DMS153 (cell line): ENCODE results near the gene CHRNA7.

ENCODE experiments used
- DNase-seq: peaks from one replicate; lab custom pipeline; 2025; lab: John Stamatoyannopoulos, UW

The CHRNA7 gene

DNA sequence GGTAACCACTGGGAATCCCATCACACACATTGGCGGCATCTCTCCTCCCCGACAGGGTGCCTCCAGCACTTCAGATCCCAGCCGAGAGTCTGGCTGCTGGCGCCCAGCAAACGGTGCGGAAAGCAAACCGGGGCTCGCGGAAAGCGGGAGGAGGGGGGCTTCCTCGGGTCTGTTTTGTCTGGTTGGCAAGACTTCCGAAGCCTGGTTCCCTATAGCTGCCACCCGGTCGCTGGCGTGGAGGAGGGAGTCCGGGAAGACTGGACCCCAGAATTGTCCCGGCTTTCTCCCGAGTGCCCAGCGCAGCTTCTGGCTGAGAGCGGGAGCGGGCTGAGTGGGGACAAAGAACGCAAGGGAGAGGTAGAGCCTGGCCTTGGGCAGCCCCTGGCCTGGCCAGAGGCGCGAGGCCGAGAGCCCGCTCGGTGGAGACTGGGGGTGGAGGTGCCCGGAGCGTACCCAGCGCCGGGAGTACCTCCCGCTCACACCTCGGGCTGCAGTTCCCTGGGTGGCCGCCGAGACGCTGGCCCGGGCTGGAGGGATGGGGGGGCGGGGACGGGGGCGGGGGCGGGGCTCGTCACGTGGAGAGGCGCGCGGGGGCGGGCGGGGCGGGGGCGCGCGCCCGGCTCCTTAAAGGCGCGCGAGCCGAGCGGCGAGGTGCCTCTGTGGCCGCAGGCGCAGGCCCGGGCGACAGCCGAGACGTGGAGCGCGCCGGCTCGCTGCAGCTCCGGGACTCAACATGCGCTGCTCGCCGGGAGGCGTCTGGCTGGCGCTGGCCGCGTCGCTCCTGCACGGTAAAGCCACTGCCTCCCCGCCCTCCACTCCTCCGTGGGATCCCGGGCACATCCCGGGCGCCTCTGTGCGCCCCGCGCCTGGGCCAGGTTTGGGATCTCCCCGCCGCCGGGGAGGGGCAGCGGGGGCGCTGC is at the start of gene CHRNA7:
TSS of gene CHRNA7 (plus strand) at position 654 of the 920 bp plus-strand sequence. CDS start at position 734, 80 bp downstream.
- peak; percentile 24 for DNase-seq

DNA sequence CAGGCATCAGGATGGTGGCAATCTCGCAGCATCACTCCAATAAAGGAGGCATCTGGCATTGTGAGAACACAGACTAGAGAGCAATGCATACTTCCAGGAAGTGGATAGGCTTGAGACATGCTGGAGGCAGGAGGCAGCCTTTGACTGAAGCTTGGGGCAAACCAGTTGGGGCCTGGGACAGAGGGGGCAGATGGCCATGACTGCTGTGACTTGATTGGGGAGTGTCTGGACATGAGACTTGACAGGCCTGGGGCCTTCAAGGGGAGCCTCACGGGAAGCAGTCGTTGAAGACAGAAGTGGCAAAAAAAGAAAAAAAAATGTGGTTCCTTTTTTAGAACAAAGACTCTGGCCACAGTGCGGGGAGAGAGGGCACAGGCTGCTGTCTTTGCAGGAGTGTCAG is 44.7 kb upstream of the CHRNA7 start:
- no peak for DNase-seq

DNA sequence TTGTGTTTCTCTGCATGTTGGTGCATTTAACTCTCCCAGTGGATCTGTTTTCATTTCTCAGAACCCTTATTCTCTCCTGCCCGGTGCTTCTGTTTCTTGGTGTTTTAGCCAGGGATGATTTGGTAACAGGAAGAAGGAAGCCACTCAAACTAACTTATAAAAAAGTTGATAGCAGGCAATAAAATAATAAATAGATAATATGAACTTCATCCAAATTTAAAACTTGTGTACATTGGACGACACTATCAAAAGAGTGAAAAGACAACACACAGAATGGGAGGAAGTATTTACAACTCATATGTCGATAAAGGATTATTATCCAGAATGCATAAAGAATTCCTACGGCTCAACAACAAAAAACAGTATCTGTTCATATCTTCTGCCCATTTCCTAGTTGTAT is 37.3 kb upstream of the CHRNA7 start:
- DNase-seq = no peak

DNA sequence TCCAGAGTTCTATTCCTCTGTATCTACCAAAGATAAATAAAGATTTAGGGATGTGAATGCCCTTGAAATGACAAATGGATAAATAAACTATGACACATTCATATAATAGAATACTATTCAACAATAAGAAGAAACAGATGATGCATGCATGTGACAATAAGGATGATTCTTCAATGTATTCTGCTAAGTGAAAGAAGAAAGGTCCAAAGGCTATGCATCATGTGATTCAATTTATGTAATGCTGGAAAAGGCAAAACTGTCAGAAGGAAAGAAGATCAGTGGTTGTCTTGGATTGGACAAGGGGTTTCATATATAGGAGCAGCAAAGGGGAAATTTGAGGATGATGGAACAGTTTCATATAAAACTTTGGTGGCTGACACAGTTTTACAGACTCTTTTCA is 32.6 kb upstream of the CHRNA7 start:
- DNase-seq = no peak

DNA sequence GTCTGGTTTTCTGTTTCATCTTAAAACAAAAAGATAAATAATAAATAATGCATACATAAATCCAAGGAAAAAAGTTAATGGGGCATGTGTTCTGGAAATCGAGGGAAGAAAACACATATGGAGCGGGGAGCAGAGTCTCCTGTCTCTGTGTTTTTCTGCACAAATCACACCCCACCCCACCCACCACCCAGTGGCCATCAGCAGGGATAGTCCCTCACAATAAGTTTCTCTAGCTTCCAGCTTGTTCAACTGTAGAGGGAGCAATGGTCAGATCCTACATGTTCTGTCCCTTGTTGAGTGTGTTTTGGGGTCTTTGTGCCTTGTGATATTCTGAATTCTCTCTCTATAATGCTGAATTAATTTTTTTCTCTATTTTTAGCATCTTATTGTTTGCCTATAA is 26.8 kb upstream of the CHRNA7 start:
- no peak for DNase-seq

DNA sequence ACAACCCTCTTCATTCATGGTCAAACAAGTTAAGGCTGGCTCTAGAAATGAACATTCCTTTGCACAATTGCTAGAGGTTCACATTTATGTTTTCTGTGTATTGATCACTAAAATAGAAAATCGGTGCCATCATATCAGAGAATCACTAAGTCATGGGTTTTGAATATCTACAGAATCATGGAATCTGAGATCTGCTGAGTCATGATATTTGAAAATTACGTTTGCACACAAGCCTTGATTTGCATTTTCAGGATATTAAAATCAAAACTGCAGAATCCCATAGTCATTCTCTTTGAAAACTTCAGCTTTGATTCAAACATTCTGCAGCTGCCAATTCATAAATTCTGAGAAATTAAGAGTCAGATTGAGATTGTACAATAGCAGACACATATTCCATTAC is 26.1 kb upstream of the CHRNA7 start:
- no peak for DNase-seq

DNA sequence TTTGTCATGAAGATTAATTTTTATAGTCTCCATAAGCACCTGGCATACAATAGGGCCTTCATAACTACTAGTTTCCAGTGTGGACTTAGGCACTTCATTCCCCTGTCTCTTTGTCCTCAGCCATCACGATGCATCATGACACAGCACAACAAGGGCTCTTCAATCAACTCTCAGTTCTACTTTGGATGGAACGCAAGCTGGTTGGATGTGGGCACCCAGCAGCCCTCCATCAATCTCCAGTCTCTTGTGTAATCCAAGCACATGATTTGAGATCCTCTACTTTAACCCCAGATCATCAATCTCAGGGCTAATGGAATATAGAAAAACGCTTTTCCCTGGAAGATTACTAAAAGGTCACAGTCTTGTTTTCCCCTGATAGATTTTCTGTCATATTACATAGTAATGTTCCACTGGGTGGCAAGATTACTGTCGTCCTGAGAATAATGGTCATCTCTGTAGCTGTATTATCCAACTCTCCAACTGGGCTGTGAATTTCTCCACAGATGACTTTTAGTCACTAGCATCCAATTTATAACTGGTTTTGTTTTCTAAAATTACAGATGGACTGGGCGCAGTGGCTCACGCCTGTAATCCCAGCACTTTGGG is 22.9 kb upstream of the CHRNA7 start:
- no peak for DNase-seq

DNA sequence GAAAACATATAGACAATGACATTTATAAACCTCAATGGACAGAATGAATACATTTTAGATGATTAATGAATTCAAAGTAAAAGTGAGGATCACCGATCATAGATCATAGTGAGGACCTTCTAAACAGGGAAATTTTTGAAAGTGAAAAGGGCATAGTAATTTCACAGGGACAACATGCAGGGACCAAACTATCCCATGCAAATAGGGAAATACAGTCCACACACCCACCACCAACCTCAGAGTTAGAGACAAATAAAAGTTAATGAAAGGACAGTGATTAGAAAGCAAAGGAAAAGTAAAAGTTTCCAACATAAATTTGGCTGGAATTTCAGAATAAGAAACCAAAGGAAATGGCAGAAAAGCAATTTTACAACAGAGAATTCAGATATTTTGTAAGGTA is 15.4 kb upstream of the CHRNA7 start:
- no peak for DNase-seq

DNA sequence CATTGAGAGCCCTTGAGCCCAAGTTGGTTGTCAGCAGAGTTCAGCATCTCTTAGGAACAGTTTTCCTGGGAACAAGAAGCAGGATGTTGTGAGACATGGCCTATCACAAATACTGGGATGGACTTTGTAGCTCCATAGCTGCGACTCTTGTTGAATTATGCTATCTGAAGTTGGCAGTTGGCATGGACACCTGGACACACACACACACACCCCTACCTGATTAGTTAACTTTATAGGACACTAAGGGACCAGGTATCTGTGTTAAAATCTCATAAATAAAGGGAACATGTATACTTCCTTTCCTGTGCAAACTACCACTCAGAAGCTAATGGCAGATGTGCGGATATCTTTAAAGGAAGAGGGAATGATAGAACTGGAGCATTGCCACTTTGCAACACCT is 10.2 kb upstream of the CHRNA7 start:
- no peak for DNase-seq

DNA sequence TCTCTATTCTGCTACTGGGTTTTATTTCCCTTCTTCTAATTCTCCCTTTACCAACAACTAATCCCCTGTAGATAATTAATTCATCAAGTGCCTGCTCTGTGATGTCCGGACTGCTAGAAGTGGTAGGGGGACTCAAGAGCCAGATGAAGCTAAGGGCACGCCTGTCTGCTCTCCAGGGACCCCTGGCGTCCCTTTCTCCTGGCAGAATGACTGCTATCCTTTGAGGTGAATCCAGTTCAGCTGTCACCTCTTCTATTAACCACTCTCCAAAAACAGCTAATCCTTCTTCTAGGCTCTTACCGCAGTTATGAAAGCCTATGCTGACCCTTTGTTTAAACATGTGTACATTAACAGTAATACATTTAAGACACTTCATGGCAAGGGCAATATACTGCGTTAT is 1.4 kb upstream of the CHRNA7 start:
- no peak for DNase-seq

DNA sequence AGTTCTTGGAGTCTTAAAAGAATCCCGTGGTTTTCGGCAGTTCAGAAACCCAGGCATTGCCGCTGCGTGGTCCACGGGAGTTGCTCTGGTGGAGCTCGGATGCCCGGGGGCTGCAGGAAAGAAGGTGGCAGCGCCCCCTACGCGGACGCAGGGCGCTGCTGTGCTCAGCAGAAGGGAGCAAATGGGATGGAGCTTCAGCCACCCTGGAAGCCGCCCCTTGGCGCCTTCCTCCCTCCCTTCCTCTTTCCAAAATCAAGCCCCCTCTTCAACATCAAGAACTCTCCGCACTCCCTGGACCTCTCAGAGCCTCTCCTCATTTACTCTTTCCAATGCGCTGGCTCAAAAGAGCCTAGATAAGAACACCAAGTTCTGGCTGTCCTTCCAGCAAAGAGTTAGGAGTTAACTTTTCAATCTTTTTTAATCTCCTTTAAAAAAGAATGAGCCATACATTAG is 880 bp upstream of the CHRNA7 start:
- DNase-seq = no peak

DNA sequence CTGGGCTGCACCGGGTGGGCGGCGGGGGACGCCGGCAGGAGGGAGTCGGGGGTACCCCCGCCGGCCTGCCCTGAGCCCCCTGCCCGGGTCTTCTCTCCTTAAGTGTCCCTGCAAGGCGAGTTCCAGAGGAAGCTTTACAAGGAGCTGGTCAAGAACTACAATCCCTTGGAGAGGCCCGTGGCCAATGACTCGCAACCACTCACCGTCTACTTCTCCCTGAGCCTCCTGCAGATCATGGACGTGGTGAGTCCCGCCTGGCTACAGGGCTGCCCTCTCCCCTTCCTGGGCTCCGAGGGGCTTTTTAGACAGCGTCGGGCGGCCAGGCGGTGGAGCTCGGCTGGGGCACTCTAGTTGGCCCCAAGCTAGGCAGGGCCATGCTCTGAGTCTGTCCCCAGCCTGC is 480 bp downstream of the CHRNA7 start:
- DNase-seq = no peak

DNA sequence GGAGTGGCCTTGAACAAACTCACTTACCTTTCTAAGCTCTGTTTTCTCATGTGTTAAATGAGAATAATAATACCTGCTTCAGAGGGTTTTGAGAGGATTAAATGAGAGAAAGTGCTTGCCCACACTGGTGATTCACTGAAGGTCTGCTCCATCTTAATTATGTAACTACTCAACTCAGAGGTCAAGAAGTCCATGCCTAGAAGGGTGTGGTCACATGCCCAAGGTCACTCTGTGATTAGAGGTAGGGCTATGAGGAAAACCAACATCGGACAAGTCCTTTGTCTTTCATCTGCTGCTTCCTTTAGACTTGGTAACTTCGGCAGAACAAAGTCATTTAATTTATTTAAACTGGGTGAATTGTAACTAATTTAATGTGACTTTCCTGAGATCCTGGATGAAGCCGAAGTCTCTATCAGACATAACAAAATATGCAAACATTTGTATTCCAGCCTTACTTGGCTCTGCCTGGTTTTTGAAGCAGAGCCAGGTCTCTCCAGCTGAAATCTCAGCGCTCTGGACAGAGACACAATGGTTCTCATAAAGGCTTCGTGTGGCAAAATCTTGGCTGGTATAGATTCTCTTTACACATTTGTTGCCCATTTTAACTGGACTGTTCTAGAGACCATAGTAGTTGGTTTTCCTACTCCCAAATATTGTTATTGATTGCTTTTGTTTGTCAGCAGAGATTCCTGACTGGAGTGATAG is 3.0 kb downstream of the CHRNA7 start:
- no peak for DNase-seq

DNA sequence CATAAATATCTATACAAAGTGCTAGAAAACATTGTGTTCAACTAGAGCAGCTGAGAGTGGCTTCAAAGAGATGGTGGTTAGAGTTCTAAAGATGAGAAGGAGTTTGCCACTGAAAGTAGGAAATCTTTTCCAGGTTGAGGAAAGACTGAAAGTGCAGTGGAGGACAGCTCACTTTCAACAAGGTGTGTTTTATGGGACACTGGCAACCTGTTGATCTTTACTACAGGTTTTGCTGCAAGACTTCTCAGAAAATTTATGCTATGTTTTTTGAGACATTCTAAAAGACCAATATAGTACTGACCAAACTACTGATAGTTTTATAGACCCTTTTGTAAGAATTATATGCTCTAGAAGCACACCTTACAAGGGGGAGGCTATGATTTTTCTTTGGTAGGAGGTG is 3.8 kb downstream of the CHRNA7 start:
- DNase-seq = no peak

DNA sequence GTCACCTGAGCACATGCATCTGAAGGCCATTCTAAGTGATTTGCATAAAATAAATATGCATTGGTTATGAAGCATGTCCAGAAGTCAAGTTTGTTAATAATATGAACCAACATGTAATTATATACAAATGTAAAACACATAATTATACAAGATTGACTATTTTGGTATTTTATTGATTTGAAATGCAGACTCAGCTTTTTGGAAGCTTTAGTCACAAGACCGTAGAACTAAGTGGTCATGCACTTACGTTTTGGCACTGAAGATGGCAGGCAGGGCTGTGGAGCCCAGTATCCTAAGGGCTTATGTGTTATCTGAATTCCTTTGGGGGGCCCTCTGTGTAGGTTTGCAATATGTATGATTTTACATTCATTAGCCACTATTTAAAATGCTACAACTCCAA is 5.0 kb downstream of the CHRNA7 start:
- no peak for DNase-seq

DNA sequence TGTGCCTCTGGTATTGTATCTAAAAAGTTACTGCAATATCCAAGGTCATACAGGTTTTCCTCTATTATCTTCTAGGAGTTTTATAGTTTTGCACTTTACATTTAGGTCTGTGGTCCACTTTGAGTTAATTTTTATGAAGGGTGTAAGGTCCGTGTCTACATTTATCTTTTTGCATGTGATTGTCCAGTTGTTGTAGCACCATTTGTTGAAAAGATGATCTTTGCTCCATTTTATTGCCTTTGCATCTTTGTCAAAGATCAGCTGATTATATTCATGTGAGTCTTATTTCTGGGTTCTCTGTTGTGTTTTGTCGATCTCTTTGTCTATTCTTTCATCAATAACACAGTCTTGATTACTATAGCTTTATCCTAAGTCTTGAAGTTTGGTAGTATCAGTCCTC is 6.7 kb downstream of the CHRNA7 start:
- no peak for DNase-seq

DNA sequence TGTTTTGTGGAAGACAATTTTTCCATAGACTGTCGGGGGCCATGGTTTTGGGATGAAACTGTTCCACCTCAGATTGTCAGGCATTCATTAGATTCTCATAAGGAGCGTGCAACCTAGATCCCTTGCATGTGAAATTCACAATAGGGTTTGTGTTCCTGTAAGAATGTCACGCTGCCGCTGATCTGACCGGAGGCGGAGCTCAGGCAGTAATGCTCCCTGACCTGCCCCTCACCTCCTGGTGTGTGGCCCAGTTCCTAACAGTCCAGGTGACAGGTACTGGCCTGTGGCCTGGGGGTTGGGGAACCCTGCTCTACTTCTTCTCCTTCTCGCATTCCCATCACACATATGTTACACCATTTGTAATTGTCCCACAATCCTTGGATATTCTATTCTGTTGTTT is 11.0 kb downstream of the CHRNA7 start:
- no peak for DNase-seq

DNA sequence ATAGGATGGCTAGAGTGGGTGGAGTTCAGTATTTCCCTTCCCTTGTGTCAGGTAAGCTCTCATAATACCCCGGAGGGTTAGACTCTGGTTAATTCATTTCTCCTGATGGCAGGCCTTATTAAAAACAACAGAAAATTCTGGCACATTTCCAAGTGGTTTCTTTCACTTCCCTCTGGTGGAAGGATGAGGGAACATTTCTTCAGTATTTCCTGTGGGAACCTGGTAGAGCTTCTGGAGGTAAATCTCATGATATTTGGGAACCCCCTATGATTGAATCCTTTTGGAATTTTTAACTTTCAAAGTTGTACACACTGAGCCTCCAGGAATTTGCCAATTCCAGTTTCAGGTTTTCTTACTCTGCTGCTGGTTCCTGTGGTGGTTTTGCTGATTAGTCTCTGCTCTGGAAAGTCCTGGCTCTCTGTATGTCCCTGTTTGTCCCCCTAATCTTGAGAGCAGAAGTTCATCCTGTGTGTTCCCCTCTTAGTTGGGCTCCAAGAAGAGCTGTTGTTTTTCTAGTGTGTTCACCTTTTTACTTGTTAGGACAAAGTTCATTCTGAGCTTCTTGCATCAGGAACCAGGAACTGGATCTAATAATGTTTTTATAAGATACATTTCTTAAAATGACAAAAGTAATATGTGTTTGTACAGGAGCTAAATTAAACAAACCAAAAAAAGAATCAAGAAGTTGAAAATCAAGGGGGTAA is 12.1 kb downstream of the CHRNA7 start:
- no peak for DNase-seq

DNA sequence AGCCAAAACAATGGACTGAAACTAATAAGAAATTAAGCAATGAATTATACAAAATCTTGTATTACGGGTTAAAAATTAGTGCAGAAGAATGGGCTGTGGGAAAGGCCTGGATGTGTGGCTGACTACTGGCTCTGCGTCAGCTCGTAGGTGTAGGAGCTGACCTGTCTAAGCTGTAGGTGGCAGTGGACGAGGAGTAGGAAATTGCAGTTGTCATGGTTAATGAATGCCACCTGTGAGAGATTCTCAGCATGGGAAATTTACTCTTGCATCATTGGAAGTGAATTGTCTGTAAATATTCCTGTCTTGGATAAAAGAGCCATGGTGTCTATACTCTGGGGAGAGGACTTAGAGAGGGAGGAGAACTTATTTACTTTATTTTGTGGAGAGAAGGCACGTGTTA is 23.4 kb downstream of the CHRNA7 start:
- no peak for DNase-seq

DNA sequence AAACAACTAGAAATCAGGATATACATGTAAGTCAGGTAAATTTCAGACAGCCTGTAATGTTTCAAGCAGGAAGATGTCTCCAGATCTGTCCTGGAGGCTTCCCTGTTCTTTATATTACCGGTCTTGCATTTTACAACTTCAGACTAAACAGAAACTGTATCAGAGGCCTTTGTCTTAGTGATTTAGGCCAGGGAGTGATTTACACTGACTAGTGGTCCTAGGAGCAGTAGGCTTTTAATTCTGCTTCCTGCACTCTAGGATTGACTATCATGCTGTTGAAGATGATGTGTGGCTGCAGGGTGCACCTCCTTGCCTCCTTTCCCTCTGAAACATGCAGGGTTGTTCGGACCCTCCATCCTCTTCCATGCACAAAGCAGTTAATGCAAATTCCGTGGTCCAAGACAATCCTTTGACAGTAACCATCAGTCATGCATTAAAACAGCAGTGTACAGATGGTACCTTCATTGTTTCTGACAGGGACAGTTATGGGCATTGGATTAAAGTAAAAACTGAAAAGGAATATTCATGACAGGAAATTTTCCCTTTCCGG is 27.6 kb downstream of the CHRNA7 start:
- DNase-seq = no peak

DNA sequence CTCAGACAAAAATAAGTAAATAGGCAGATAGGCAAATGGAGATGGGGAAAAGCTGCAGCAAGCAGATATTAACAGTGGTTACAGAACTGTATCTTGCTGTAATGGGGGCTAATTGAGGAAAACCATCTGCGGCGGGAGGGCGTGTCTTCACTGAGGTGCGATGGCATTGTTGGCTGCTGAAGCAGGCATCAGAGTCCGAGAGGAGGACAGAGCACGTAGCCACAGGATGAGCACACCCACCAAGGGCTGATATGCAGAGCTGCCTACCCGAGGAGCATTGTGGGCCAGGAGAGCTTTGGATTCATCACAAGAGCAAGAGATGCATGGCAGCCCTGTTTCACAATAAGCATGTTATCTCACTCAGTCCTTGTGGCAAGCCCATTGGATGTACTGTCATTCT is 30.4 kb downstream of the CHRNA7 start:
- no peak for DNase-seq

DNA sequence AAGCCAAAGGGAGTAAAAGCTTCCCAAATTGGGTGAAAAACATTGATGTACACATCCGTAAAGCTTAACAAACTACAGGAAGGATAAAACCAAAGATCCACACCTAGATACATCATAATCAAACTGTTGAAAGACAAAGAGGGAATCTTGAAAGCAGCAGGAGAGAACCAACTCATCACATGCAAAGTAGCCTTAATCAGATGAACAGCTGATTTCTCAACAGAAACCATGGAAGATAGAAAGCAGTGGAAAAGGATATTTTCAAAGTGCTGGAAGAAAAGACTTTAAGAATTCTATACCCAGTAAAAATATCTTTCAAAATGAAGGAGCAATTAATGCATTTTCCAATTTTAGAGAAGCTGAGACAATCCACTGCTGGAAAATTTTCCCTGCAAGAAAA is 36.8 kb downstream of the CHRNA7 start:
- DNase-seq = no peak
